ENCODE measurements around the gene HDAC2. TPM values are rescaled to one million over a fixed set of nuclear protein-coding genes. Genes with fewer than 3 reads are reported as not detected.

HDAC2 gene
- total RNA-seq, 4 donors from 2014 or later = 37.9 to 72.7 (median 49.8) TPM

DNA sequence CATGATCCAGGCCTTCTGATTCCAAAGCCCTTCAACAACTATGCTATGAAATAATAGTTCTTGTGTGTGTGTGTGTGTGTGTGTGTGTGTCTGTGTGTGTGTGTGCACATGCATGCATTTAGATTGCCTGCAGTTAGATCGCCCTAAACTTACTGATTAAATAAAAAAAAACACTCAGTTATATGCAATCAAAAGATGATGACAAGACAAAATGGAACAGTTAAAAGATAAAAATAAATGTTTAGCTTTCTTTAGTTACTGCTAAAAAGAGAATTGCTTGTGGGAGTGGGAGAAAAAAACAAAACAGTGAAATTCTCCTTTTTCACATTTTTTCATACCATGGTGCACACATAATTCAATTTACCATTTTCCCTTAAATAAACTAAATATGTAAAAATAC is 84.4 kb downstream of the HDAC2 start:
- TF ChIP-seq CTCF (IDR thresholded peaks at IDR 0.05; ENCODE audit: low read depth) = no peak

- TF ChIP-seq CTCF (IDR thresholded peaks at IDR 0.05; ENCODE audit: low read depth) = no peak
Measured at GRCh38 chr6:113884011-113884410, 86.9 kb downstream of the HDAC2 start.

Other genes with a start within 250 kb of the HDAC2 start
- gene MARCKS, start 113.8 kb downstream of the HDAC2 start, total RNA-seq = 10 to 100 TPM; 18.4 to 48.8 (median 22.3) TPM

Data from subcutaneous adipose tissue (tissue), 4 donors.